Measurements from ENCODE around the gene CRBN. TPM values are rescaled to one million over a fixed set of nuclear protein-coding genes. Genes with fewer than 3 reads are reported as not detected.

CRBN gene
- total and polyA plus RNA-seq, 2 of the 13 experiments (the other 11 are each of a cell fraction or from before 2014, with no cell fraction given), result 30.8 to 36.1 TPM

DNA sequence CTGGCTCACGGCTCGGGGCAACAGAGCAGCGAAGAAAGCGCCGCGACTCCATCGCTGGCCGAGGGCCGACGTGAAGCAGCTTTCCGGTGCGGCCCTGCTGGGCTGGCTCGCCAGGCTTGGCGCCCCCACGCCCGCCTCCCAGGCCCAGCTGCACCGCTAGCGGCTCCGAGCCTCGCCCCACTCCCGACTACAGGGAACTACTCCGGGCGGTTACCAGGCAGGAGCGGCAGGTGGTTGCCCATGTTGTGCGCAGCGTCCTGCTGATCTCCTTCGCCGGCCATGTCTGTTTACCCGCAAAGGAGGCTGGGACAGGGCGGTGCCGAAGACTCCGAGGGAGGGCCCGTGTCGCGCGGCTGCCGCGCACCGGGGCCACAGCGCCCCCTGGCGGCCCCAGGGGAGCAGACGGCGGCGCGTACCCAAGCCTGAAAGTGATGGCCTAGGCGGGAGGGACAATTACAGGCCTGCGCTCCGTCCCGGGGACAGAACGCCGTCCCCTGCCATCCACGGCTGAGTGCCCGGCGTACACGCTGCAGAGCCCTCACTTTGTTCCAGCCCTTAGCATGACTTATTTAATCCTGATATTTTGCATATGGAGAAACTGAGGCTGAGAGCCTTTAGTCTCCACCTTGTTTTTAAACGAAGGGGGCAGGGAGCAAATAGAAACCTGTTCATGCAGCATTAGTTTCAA, at the start of gene CRBN (continued):
- peak; percentile 51; the same call in 1 of the 2 replicates for TF ChIP-seq HNF4G (IDR thresholded peaks at IDR 0.05; ENCODE audit: borderline replicate concordance, low read depth, low read length)
- no peak; the same call in 1 of the 2 replicates for TF ChIP-seq HNF4G (CRISPR knock-in tag; IDR thresholded peaks at IDR 0.05; ENCODE audit: borderline replicate concordance, low read depth)
- peak; percentile 77; the same call in 1 of the 2 replicates for TF ChIP-seq PAX8 (CRISPR knock-in tag; IDR thresholded peaks at IDR 0.05; ENCODE audit: borderline replicate concordance)
- TF ChIP-seq LCORL (IDR thresholded peaks at IDR 0.05), result no peak
- peak; percentile 80 for TF ChIP-seq LCORL (CRISPR knock-in tag; IDR thresholded peaks at IDR 0.05)
- 0 out of 2 replicates have a peak, but pooled peaks have one; percentile 50 for TF ChIP-seq KLF13 (CRISPR knock-in tag; IDR thresholded peaks at IDR 0.05)
- TF ChIP-seq SAFB2 (CRISPR knock-in tag; IDR thresholded peaks at IDR 0.05; ENCODE audit: borderline replicate concordance, low read depth), result peak; percentile 92; the same call in 1 of the 2 replicates
- peak; percentile 87 for TF ChIP-seq TBX2 (CRISPR knock-in tag; IDR thresholded peaks at IDR 0.05; ENCODE audit: borderline replicate concordance)
- peak; percentile 79 for TF ChIP-seq ZNF782 (CRISPR knock-in tag; IDR thresholded peaks at IDR 0.05; ENCODE audit: borderline replicate concordance)
- TF ChIP-seq ZNF441 (CRISPR knock-in tag; IDR thresholded peaks at IDR 0.05; ENCODE audit: borderline replicate concordance), result peak; percentile 30; the same call in 1 of the 2 replicates
- TF ChIP-seq FOXJ3 (CRISPR knock-in tag; IDR thresholded peaks at IDR 0.05; ENCODE audit: borderline replicate concordance), result peak; percentile 83
- TF ChIP-seq ZC3H13 (CRISPR knock-in tag; IDR thresholded peaks at IDR 0.05), result peak; percentile 75; the same call in 1 of the 2 replicates
- TF ChIP-seq SALL1 (CRISPR knock-in tag; IDR thresholded peaks at IDR 0.05), result peak; percentile 92
- TF ChIP-seq HOXA5 (CRISPR knock-in tag; IDR thresholded peaks at IDR 0.05), result peak; percentile 96
- peak; percentile 78; the same call in 1 of the 2 replicates for TF ChIP-seq KAT7 (CRISPR knock-in tag; IDR thresholded peaks at IDR 0.05; ENCODE audit: borderline replicate concordance)
- peak; percentile 94 for TF ChIP-seq ZNF580 (CRISPR knock-in tag; IDR thresholded peaks at IDR 0.05; ENCODE audit: borderline replicate concordance, low read depth)
- TF ChIP-seq, protein P1, sequence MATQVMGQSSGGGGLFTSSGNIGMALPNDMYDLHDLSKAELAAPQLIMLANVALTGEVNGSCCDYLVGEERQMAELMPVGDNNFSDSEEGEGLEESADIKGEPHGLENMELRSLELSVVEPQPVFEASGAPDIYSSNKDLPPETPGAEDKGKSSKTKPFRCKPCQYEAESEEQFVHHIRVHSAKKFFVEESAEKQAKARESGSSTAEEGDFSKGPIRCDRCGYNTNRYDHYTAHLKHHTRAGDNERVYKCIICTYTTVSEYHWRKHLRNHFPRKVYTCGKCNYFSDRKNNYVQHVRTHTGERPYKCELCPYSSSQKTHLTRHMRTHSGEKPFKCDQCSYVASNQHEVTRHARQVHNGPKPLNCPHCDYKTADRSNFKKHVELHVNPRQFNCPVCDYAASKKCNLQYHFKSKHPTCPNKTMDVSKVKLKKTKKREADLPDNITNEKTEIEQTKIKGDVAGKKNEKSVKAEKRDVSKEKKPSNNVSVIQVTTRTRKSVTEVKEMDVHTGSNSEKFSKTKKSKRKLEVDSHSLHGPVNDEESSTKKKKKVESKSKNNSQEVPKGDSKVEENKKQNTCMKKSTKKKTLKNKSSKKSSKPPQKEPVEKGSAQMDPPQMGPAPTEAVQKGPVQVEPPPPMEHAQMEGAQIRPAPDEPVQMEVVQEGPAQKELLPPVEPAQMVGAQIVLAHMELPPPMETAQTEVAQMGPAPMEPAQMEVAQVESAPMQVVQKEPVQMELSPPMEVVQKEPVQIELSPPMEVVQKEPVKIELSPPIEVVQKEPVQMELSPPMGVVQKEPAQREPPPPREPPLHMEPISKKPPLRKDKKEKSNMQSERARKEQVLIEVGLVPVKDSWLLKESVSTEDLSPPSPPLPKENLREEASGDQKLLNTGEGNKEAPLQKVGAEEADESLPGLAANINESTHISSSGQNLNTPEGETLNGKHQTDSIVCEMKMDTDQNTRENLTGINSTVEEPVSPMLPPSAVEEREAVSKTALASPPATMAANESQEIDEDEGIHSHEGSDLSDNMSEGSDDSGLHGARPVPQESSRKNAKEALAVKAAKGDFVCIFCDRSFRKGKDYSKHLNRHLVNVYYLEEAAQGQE (IDR thresholded peaks at IDR 0.05; ENCODE audit: borderline replicate concordance in 1 of 2, low read depth in 1 of 2, low read length in 2 of 2), result peak in 1 of 2 experiments; percentile 43; a peak in 1 of 4 replicates
- no peak for TF ChIP-seq JARID2 (CRISPR knock-in tag; IDR thresholded peaks at IDR 0.05; ENCODE audit: insufficient replicate concordance)
- TF ChIP-seq ZFYVE20 (CRISPR knock-in tag; IDR thresholded peaks at IDR 0.05; ENCODE audit: borderline replicate concordance, low read depth), result no peak
- peak; percentile 75 for TF ChIP-seq MED1 (CRISPR knock-in tag; IDR thresholded peaks at IDR 0.05)
- no peak; the same call in 1 of the 2 replicates for TF ChIP-seq ZSCAN9 (CRISPR knock-in tag; IDR thresholded peaks at IDR 0.05; ENCODE audit: borderline replicate concordance)
- peak; percentile 44; the same call in 1 of the 2 replicates for TF ChIP-seq STAT6 (CRISPR knock-in tag; IDR thresholded peaks at IDR 0.05; ENCODE audit: borderline replicate concordance)
- peak; percentile 31; the same call in 1 of the 2 replicates for TF ChIP-seq KLF15 (CRISPR knock-in tag; IDR thresholded peaks at IDR 0.05; ENCODE audit: borderline replicate concordance)

Measured in HepG2 (cell line).